Endothelial cell of umbilical vein (primary cell): Measurements from ENCODE around the gene NUP160.

Source experiments
- EZH2 ChIP-seq: IDR thresholded peaks from 2 replicates; pipeline ENCODE4 v1.6.1; 2012; ENCODE audit warnings: borderline replicate concordance, low read depth, mild to moderate bottlenecking, moderate library complexity, low read length, inconsistent platforms; ENCODE audit not compliant: severe bottlenecking
- MYC ChIP-seq: IDR thresholded peaks from one replicate; pipeline ENCODE4 v1.6.1; 2011; ENCODE audit warnings: mild to moderate bottlenecking, low read depth, low read length
- POLR2A ChIP-seq: IDR thresholded peaks from 2 replicates; pipeline ENCODE4 v1.6.1; 2012; ENCODE audit warnings: low read depth, mild to moderate bottlenecking, control low read depth, low read length
- POLR2AphosphoS5 ChIP-seq: IDR thresholded peaks from 2 replicates; pipeline ENCODE4 v1.6.1; 2012; ENCODE audit warnings: low read depth, mild to moderate bottlenecking, control low read depth, low read length, moderate library complexity; ENCODE audit not compliant: insufficient read depth
- TF ChIP-seq, protein P1 (sequence below), 2 donors: IDR thresholded peaks; 1 replicate in 1 of 2; 2 replicates in 1 of 2; pipeline ENCODE4 v1.5.1; 2011; ENCODE audit warnings: low read length in 2 of 2, mild to moderate bottlenecking in 2 of 2, moderate library complexity in 2 of 2, control low read depth in 1 of 2, inconsistent platforms in 1 of 2, low read depth in 1 of 2; ENCODE audit not compliant: insufficient read depth in 1 of 2; ENCODE audit errors: extremely low read depth in 1 of 2

DNA sequence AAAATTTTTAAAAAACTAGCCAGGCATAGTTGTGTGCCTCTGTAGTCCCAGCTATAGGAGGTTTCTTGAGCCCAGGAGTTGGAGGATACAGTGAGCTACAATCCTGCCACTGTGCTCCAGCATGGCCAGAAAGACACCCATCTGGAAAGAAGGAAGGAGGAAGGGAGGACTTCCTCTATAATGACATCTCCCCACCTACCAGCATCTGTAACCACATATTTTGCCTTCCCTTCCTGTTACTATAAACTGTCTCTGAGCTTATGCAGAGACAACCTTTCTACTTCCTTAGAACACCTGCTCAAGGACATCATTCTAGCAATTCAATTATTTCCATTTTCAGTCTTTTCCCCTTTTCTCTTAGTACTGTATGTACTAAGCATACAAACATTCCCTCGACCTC is 2.2 kb upstream of the NUP160 start:
- TF ChIP-seq, protein P1, sequence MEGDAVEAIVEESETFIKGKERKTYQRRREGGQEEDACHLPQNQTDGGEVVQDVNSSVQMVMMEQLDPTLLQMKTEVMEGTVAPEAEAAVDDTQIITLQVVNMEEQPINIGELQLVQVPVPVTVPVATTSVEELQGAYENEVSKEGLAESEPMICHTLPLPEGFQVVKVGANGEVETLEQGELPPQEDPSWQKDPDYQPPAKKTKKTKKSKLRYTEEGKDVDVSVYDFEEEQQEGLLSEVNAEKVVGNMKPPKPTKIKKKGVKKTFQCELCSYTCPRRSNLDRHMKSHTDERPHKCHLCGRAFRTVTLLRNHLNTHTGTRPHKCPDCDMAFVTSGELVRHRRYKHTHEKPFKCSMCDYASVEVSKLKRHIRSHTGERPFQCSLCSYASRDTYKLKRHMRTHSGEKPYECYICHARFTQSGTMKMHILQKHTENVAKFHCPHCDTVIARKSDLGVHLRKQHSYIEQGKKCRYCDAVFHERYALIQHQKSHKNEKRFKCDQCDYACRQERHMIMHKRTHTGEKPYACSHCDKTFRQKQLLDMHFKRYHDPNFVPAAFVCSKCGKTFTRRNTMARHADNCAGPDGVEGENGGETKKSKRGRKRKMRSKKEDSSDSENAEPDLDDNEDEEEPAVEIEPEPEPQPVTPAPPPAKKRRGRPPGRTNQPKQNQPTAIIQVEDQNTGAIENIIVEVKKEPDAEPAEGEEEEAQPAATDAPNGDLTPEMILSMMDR (IDR thresholded peaks at IDR 0.05; ENCODE audit: extremely low read depth in 1 of 2, insufficient read depth in 1 of 2, low read depth in 1 of 2, low read length in 2 of 2) = no peak
- TF ChIP-seq POLR2A (no peak), POLR2AphosphoS5 (no peak), MYC (no peak), EZH2 (no peak)
